HepG2 (cell line): Measurements from ENCODE around the gene LMOD3. TPM values are rescaled to one million over a fixed set of nuclear protein-coding genes. Genes with fewer than 3 reads are reported as not detected.

Experiments used
- ATAC-seq: fragments of 200-7000 bp; cut with Tn5 transposase; 3 replicates; pipeline ENCODE4 v1.9.1; 2020; ENCODE audit warnings: mild to moderate bottlenecking, moderate library complexity
- BruUV-seq: library from RNA; stranded (reverse); fragments of 400-500 nt; replicated peaks from 2 replicates; lab custom pipeline; 2021; lab: Mats Ljungman, UMichigan
- CTCF ChIA-PET: fragments of 300-600 bp; formaldehyde crosslinking; extraction: SDS; loops from one replicate; lab custom pipeline; 2021; ENCODE audit warnings: low total read pairs, inconsistent platforms, low intra/inter-chr PET ratio; lab: Yijun Ruan, JAX
- POLR2A ChIA-PET: fragments of 350-600 bp; sonication (Branson Sonifier 250); formaldehyde crosslinking; loops from one replicate; lab custom pipeline; 2020; ENCODE audit warnings: antibody characterized with exemption, inconsistent platforms; lab: Yijun Ruan, JAX
- DNase-seq: peaks from one replicate; pipeline ENCODE4 v3.0.0-alpha.2; 2015; ENCODE audit warnings: low spot score
- FAIRE-seq: peaks from 3 replicates; lab custom pipeline; 2011; peaks lifted over from hg19 to GRCh38; lab: Jason Lieb, UNC
- H2AFZ ChIP-seq: one replicate; pipeline ENCODE4 v1.6.1; 2011; ENCODE audit warnings: low read length, inconsistent platforms
- H3K27ac ChIP-seq: fragments of 300-600 bp; 3 replicates; pipeline ENCODE4 v1.8.0; 2011; ENCODE audit warnings: mixed run types, mild to moderate bottlenecking, mixed read lengths, low read length, inconsistent platforms; ENCODE audit not compliant: insufficient read depth; ENCODE audit errors: extremely low read length
- H3K27me3 ChIP-seq, 2 experiments: fragments of 200-600 bp in 1 of 2; 2 replicates in 1 of 2; 3 replicates in 1 of 2; pipeline versions ENCODE4 v1.6.0 to v1.8.0; 2011; ENCODE audit warnings: low read length in 2 of 2, mild to moderate bottlenecking in 2 of 2, moderate library complexity in 2 of 2, inconsistent platforms in 1 of 2; ENCODE audit not compliant: insufficient read depth in 2 of 2, control insufficient read depth in 1 of 2
- H3K36me3 ChIP-seq, 2 experiments: fragments of 200-600 bp in 1 of 2; replicated peaks in 1 of 2; 2 replicates in 1 of 2; 3 replicates in 1 of 2; pipeline versions ENCODE4 v1.5.1 to v1.8.0; 2011; ENCODE audit warnings: low read length in 2 of 2, inconsistent platforms in 1 of 2; ENCODE audit not compliant: insufficient read depth in 2 of 2, control insufficient read depth in 1 of 2
- H3K4me1 ChIP-seq: 2 replicates; pipeline ENCODE4 v1.5.1; 2012; ENCODE audit warnings: low read length, inconsistent platforms; ENCODE audit not compliant: insufficient read depth
- H3K4me2 ChIP-seq: 2 replicates; pipeline ENCODE4 v1.6.0; 2011; ENCODE audit warnings: low read depth, low read length, inconsistent platforms
- H3K4me3 ChIP-seq, 3 experiments: fragments of 200-600 bp in 1 of 3; sonication (generic), shearing (Covaris generic) in 1 of 3; replicated peaks in 1 of 3; 2 replicates each; pipeline ENCODE4 v1.5.1; 2011 to 2016; ENCODE audit warnings: low read length in 3 of 3, inconsistent platforms in 2 of 3, low read depth in 2 of 3, mild to moderate bottlenecking in 2 of 3, control low read depth in 1 of 3, mixed read lengths in 1 of 3; ENCODE audit not compliant: insufficient read depth in 1 of 3
- H3K79me2 ChIP-seq: one replicate; pipeline ENCODE4 v1.6.1; 2011; ENCODE audit warnings: low read length, inconsistent platforms; ENCODE audit not compliant: insufficient read depth
- H3K9ac ChIP-seq: 2 replicates; pipeline ENCODE4 v1.6.0; 2011; ENCODE audit warnings: mild to moderate bottlenecking, low read depth, low read length, inconsistent platforms; ENCODE audit not compliant: insufficient read depth
- H3K9me3 ChIP-seq: 2 replicates; pipeline ENCODE4 v1.5.1; 2012; ENCODE audit warnings: mild to moderate bottlenecking, low read length
- H4K20me1 ChIP-seq: 2 replicates; pipeline ENCODE4 v1.6.0; 2011; ENCODE audit warnings: inconsistent platforms, mild to moderate bottlenecking, low read length, moderate library complexity; ENCODE audit not compliant: insufficient read depth
- DR1 ChIP-seq: sonication (generic); formaldehyde crosslinking; IDR thresholded peaks from 2 replicates; pipeline ENCODE4 v1.8.0; 2021; ENCODE audit warnings: mild to moderate bottlenecking, missing genetic modification reagents, inconsistent platforms
- HINFP ChIP-seq: sonication (generic); formaldehyde crosslinking; IDR thresholded peaks from 2 replicates; pipeline ENCODE4 v1.4.0; 2020; ENCODE audit warnings: low read depth, mild to moderate bottlenecking, missing genetic modification reagents
- RAD51 ChIP-seq: fragments of 450-650 bp; IDR thresholded peaks from 2 replicates; pipeline ENCODE4 v1.6.1; 2016; ENCODE audit warnings: borderline replicate concordance
- RERE ChIP-seq: IDR thresholded peaks from 2 replicates; pipeline ENCODE4 v1.6.1; 2016; ENCODE audit warnings: low read depth, missing genetic modification reagents, missing compliant biosample characterization
- SMARCE1 ChIP-seq: fragments of 450-650 bp; IDR thresholded peaks from 2 replicates; pipeline ENCODE4 v1.6.1; 2017; ENCODE audit warnings: borderline replicate concordance
- SP5 ChIP-seq: IDR thresholded peaks from 2 replicates; pipeline ENCODE4 v1.6.1; 2016; ENCODE audit warnings: low read depth, borderline replicate concordance
- THRA ChIP-seq: sonication (generic); formaldehyde crosslinking; IDR thresholded peaks from 2 replicates; pipeline ENCODE4 v1.4.0; 2020; ENCODE audit warnings: missing genetic modification reagents, borderline replicate concordance
- TSC22D2 ChIP-seq: sonication (generic); formaldehyde crosslinking; IDR thresholded peaks from 2 replicates; pipeline ENCODE4 v1.5.1; 2020; ENCODE audit warnings: missing genetic modification reagents, mild to moderate bottlenecking, borderline replicate concordance
- ZFP41 ChIP-seq: sonication (generic); formaldehyde crosslinking; IDR thresholded peaks from 2 replicates; pipeline ENCODE4 v1.4.0; 2020; ENCODE audit warnings: mild to moderate bottlenecking, missing genetic modification reagents, borderline replicate concordance
- ZKSCAN5 ChIP-seq: sonication (generic); formaldehyde crosslinking; IDR thresholded peaks from 2 replicates; pipeline ENCODE4 v1.5.1; 2020; ENCODE audit warnings: mild to moderate bottlenecking, missing genetic modification reagents
- ZNF547 ChIP-seq: sonication (generic); formaldehyde crosslinking; IDR thresholded peaks from 2 replicates; pipeline ENCODE4 v1.5.1; 2020; ENCODE audit warnings: mild to moderate bottlenecking, missing genetic modification reagents
- ZNF567 ChIP-seq: sonication (generic); formaldehyde crosslinking; IDR thresholded peaks from 2 replicates; pipeline ENCODE4 v1.8.1; 2023; ENCODE audit warnings: mild to moderate bottlenecking, missing genetic modification reagents, borderline replicate concordance
- ZNF569 ChIP-seq: sonication (generic); formaldehyde crosslinking; IDR thresholded peaks from 2 replicates; pipeline ENCODE4 v1.5.0; 2020; ENCODE audit warnings: mild to moderate bottlenecking, missing genetic modification reagents, moderate library complexity, borderline replicate concordance
- ZNF598 ChIP-seq: sonication (generic); formaldehyde crosslinking; IDR thresholded peaks from 2 replicates; pipeline ENCODE4 v1.5.1; 2020; ENCODE audit warnings: mild to moderate bottlenecking, missing genetic modification reagents, borderline replicate concordance
- WGBS: methylation state at CpG from one replicate; pipeline ENCODE4 v1.1.6; 2017; ENCODE audit warnings: low lambda C conversion rate; 5-methylcytosine and 5-hydroxymethylcytosine counted together
- in situ Hi-C: cut with HindIII; loops from 2 replicates; pipeline ENCODE4 v1.10.0; 2017; ENCODE audit warnings: low pct_unique_long_range_greater_than_20kb; ENCODE audit not compliant: extremely low pct_ligation_motif_present
- intact Hi-C: fragments of 100-400 bp; cut with micrococcal nuclease; formaldehyde crosslinking; loops from one replicate; pipeline ENCODE4 v1.10.0; 2022; ENCODE audit not compliant: unreplicated experiment
- polyA plus RNA-seq, 8 experiments: library from polyadenylated mRNA; depleted of rRNA in 3 of 8; stranded (reverse) in 7 of 8; unstranded in 1 of 8; fragments of >200 nt; fragmentation: Illumina TruSeq in 4 of 8; extraction: Trizol in 4 of 8; gene quantifications; 2 replicates each; pipeline versions ENCODE4 v1.2.1 to v1.2.3, GENCODE V29; 2011 to 2016; ENCODE audit warnings: low read depth in 4 of 8, missing spikeins in 1 of 8, mixed read lengths in 1 of 8; ENCODE audit not compliant: insufficient read depth in 1 of 8
- total RNA-seq, 5 experiments: library from RNA; depleted of rRNA; stranded (reverse); fragments of >200 nt; fragmentation: Illumina TruSeq; extraction: Trizol; gene quantifications; 2 replicates each; pipeline ENCODE4 v1.2.3, GENCODE V29; 2016; ENCODE audit warnings: low read depth in 1 of 5

Gene LMOD3
- total and polyA plus RNA-seq, 2 of the 13 experiments (the other 11 are each of a cell fraction or from before 2014, with no cell fraction given) = not detected

DNA sequence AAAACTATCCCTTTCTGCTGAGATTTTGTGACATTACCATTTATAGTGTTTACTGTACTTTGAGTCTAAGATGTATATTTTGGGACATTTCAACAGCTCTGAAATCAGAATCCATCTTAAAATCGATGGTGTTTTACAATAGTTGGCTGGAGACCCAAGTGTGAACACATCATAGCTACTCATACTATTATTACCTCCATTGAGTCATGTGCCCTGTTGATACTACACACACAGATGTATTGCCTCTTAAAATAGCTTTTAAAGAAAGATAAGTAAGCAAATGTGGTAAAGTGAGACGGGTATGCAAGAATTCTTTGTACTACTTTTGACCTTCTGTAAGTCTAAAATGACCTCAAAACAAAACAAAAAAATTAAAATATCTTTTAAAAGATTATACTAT is 6.7 kb downstream of the LMOD3 start (continued):
- TF ChIP-seq RERE = no peak
- TF ChIP-seq, all 625 proteins: peak for 0

DNA sequence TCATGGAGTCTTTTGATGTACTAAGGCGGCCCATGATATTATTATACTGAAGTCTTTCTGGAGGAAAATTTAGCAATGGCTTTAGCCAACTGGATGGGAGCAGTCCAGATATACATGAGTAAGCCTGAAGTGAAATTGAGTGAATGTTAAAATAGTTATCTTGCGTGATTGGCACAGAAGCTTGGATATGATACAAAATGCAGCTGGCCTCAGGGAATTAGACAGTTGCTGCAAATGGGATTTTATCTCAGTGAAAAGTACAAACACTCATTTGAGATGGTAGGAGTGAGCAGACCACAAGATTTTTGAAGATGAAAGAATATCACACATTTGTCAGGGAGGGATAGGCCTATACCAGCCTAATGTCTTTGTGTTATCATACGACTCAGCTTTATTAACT is 8.9 kb downstream of the LMOD3 start:
- ATAC-seq (no peak), FAIRE-seq (no peak), DNase-seq (no peak)
- H4K20me1 ChIP-seq = no peaks in the 10 kb centered on the region
- no peak overlapping the region for H3K9ac ChIP-seq
- no peak overlapping the region for H2AFZ ChIP-seq
- intact Hi-C loops = no loop called here
- H3K27me3 ChIP-seq = peaks cover 0 to 5% of the 10 kb centered on the region in 2 experiments; a peak in 1 of 5 replicates
- WGBS = 43% methylated on average over 3 of the region's 3 CpGs
- no peak overlapping the region for H3K4me3 ChIP-seq
- in situ Hi-C loops = loop anchor here (25.0 kb wide), 1 partner anchor 549 kb away; no protein-coding TSS in a partner anchor
- H3K36me3 ChIP-seq = no peaks in the 10 kb centered on the region
- no peaks in the 10 kb centered on the region for H3K4me1 ChIP-seq
- no peak overlapping the region for H3K27ac ChIP-seq
- H3K4me2 ChIP-seq = no peak overlapping the region
- no peaks in the 10 kb centered on the region for H3K9me3 ChIP-seq
- no TSS peak for BruUV-seq
- no peaks in the 10 kb centered on the region for H3K79me2 ChIP-seq
- CTCF ChIA-PET = no interaction called here
- POLR2A ChIA-PET = no interaction called here
- TF ChIP-seq ZKSCAN5 (CRISPR knock-in tag) (no peak), ZFP41 (CRISPR knock-in tag) (no peak), SMARCE1 (no peak), ZNF567 (CRISPR knock-in tag) (no peak), ZNF598 (CRISPR knock-in tag) (no peak), DR1 (CRISPR knock-in tag) (no peak), ZNF569 (no peak), ZNF547 (CRISPR knock-in tag) (no peak), TSC22D2 (no peak), HINFP (no peak), SP5 (CRISPR knock-in tag) (no peak), RAD51 (no peak), THRA (CRISPR knock-in tag) (no peak)
